ENCODE measurements around the gene RRP1B. TPM values are rescaled to one million over a fixed set of nuclear protein-coding genes. Genes with fewer than 3 reads are reported as not detected.
"Not testable (repeated sequence)": the region's sequence is repeated elsewhere in the genome, so short reads cannot be mapped to it uniquely, and the experiment has no call there.

RRP1B gene
- total and polyA plus RNA-seq, 8 donors = 4.0 to 23.6 (median 10.3) TPM

DNA sequence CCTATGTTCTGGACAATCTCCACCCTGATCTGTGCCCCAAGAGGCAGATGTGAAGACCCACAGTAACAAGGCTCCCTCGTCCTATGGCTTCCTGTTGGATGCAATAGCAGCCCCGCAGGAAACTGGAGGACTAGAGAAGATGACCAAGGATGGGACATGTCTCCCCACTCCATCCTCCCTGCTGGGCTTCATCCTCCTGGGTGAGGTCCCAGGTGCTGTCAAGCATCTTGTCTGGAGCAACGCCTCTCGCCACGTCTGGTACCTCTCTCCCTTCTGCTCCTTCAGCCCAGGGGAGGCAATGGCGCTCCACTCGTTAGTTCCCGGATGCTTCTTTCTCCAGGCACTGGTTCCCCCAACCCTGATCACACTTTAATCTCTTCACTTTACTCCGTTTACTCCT is 11.2 kb upstream of the RRP1B start:
- TF ChIP-seq EP300 (IDR thresholded peaks at IDR 0.05) = no peak
- TF ChIP-seq, protein P1, sequence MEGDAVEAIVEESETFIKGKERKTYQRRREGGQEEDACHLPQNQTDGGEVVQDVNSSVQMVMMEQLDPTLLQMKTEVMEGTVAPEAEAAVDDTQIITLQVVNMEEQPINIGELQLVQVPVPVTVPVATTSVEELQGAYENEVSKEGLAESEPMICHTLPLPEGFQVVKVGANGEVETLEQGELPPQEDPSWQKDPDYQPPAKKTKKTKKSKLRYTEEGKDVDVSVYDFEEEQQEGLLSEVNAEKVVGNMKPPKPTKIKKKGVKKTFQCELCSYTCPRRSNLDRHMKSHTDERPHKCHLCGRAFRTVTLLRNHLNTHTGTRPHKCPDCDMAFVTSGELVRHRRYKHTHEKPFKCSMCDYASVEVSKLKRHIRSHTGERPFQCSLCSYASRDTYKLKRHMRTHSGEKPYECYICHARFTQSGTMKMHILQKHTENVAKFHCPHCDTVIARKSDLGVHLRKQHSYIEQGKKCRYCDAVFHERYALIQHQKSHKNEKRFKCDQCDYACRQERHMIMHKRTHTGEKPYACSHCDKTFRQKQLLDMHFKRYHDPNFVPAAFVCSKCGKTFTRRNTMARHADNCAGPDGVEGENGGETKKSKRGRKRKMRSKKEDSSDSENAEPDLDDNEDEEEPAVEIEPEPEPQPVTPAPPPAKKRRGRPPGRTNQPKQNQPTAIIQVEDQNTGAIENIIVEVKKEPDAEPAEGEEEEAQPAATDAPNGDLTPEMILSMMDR (IDR thresholded peaks at IDR 0.05) = no peak
- no peak for TF ChIP-seq POLR2A (IDR thresholded peaks at IDR 0.05)
- no peak for TF ChIP-seq POLR2AphosphoS5 (IDR thresholded peaks at IDR 0.05)
- no peaks in the 10 kb centered on the region for H3K9me3 ChIP-seq
- intact Hi-C loops (cut with DNase I; ENCODE audit: low total_unique reads) = no loop called here
- H3K27me3 ChIP-seq = no peaks in the 10 kb centered on the region
- H3K4me1 ChIP-seq = peaks cover 0 to 20% (median 10%) of the 10 kb centered on the region in 4 donors
- H3K27ac ChIP-seq = no peak overlapping the region
- H3K4me3 ChIP-seq = no peak overlapping the region
- H3K36me3 ChIP-seq = no peaks in the 10 kb centered on the region
- 66 to 77% (median 76%) methylated on average over 9 of the region's 9 CpGs for WGBS, 5 donors
- no peak for DNase-seq

DNA sequence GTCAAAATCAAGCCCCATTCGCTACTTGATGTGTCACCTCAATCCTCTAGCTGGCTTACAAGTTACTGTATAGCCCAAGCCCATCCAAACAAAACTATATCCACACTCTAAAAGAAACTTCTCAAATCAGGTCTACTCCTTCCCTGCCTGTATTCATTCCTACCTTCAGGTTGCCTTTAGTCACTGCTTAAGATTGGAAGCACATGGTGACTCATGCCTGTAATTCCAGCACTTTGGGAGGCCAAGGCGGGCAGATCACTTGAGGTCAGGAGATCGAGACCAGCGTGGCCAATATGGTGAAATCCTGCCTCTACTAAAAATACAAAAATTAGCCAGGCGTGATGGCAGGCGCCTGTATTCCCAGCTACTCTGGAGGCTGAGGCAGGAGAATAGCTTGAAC is 7.4 kb upstream of the RRP1B start:
- WGBS, 5 donors = 95 to 98% (median 95%) methylated on average over 6 of the region's 6 CpGs

DNA sequence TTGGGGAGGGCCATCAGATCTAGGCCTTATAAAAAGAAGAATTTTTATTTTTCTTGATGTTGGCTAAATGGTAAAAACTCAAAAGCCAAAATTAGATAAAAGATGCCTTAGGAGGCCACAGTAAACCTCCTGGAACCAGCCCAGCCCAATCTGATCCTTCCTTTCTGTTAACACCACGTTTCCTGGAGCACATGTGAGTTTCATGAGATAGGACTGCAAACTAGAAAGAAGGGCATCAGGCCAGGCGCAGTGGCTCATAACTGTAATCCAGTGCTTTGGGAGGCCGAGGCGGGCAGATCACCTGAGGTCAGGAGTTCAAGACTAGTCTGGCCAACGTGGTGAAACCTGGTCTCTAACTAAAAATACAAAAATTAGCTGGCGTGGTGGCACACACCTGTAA is 6.7 kb upstream of the RRP1B start:
- H3K27me3 ChIP-seq = no peaks in the 10 kb centered on the region
- 69 to 89% (median 79%) methylated on average over 6 of the region's 6 CpGs for WGBS, 5 donors
- no peaks in the 10 kb centered on the region for H3K9me3 ChIP-seq
- no peak overlapping the region for H3K27ac ChIP-seq
- H3K4me1 ChIP-seq = no peaks in the 10 kb centered on the region
- TF ChIP-seq POLR2A (IDR thresholded peaks at IDR 0.05) (no peak), POLR2AphosphoS5 (IDR thresholded peaks at IDR 0.05) (no peak), EP300 (IDR thresholded peaks at IDR 0.05) (no peak)
- TF ChIP-seq, protein P1 (IDR thresholded peaks at IDR 0.05) = no peak
- H3K4me3 ChIP-seq = no peak overlapping the region
- intact Hi-C loops (cut with DNase I; ENCODE audit: low total_unique reads) = no loop called here
- no peaks in the 10 kb centered on the region for H3K36me3 ChIP-seq
- DNase-seq = no peak

More for the DNA sequence above, 7.4 kb upstream of the RRP1B start:
- H3K9me3 ChIP-seq; H3K27me3 ChIP-seq; DNase-seq; H3K4me3 ChIP-seq; H3K27ac ChIP-seq; H3K4me1 ChIP-seq; intact Hi-C loops (cut with DNase I; ENCODE audit: low total_unique reads); H3K36me3 ChIP-seq: not testable (repeated sequence)

DNA sequence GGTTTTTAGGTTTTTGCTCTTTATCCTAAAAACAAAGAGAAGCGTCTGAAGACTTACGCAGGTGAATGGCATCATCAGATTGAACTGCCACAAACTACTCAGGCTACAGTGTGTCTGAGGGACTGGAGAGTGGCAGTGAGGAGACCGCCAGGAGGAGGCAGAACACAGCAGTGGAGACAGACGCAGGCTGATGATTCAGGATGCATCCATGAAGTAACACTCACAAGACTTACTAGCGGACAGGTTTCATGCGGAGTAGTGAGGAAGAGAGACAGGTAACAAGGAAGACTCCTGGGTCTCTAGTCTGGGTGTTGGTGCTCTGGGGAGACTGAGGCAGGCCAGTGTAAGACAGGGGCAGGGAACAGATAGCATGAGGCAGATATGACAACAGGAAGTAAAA is 5.7 kb upstream of the RRP1B start:
- 94 to 98% (median 95%) methylated on average over 6 of the region's 6 CpGs for WGBS, 5 donors
- Histone ChIP-seq H3K36me3 (no peaks in the 10 kb centered on the region), H3K27ac (no peak overlapping the region), H3K4me1 (peaks cover under 1 to 2% (median under 1%) of the 10 kb centered on the region in 4 donors), H3K27me3 (no peaks in the 10 kb centered on the region), H3K4me3 (no peak overlapping the region), H3K9me3 (no peaks in the 10 kb centered on the region)
- DNase-seq = no peak
- TF ChIP-seq, protein P1 (IDR thresholded peaks at IDR 0.05) = no peak
- TF ChIP-seq POLR2AphosphoS5 (IDR thresholded peaks at IDR 0.05) (no peak), POLR2A (IDR thresholded peaks at IDR 0.05) (no peak), EP300 (IDR thresholded peaks at IDR 0.05) (no peak)
- intact Hi-C loops (cut with DNase I; ENCODE audit: low total_unique reads) = no loop called here

DNA sequence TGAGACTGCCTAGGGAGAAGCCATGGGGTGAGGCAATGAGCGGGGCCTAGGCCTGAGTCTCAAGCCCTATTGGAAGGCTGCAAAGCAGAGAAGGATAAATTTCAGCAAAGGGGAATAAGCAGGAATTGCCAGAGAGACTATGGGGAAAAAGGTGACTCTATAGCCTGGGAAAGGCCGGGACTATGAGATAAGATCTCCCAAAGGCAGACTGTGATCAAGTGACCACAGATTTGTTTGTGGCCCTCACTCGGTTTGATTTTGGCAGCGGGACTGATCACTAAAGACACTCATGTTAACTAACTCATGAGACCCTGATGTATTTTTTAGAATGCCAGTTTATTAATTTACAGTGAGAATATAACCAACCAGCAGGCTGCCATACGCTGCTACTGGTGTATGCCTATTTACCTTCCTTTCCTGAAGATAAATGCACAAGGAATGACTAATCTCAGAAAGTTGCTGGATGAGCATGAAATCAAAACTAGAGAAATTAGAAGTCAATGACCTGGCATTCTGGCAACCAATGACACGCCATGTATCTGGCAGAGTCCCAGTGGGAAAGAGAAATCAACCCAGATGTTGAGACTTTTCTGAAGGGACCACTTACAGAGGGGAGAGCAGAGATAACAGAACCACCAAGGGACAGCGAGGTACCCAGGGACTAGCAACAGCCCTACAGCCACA is 4.4 kb upstream of the RRP1B start:
- intact Hi-C loops (cut with DNase I; ENCODE audit: low total_unique reads) = no loop called here
- 73 to 84% (median 81%) methylated on average over 7 of the region's 7 CpGs for WGBS, 5 donors
- Histone ChIP-seq H3K4me1 (peaks cover 6 to 8% (median 7%) of the 10 kb centered on the region in 4 donors), H3K36me3 (no peaks in the 10 kb centered on the region), H3K27ac (no peak overlapping the region), H3K9me3 (no peaks in the 10 kb centered on the region), H3K27me3 (no peaks in the 10 kb centered on the region), H3K4me3 (no peak overlapping the region)
- TF ChIP-seq POLR2AphosphoS5 (IDR thresholded peaks at IDR 0.05) (no peak), POLR2A (IDR thresholded peaks at IDR 0.05) (no peak), EP300 (IDR thresholded peaks at IDR 0.05) (no peak)
- TF ChIP-seq, protein P1 (IDR thresholded peaks at IDR 0.05) = no peak
- DNase-seq = no peak

All from stomach (tissue), 9 donors.